Pancreas (tissue), 10 donors: ENCODE measurements around the gene RBMS3. TPM values are rescaled to one million over a fixed set of nuclear protein-coding genes. Genes with fewer than 3 reads are reported as not detected.

ENCODE experiments used
- ATAC-seq, 4 donors: fragments of 200-7000 bp; cut with Tn5 transposase; one replicate each; pipeline versions ENCODE4 v1.8.0 to v1.9.1; 2020; ENCODE audit warnings: mild to moderate bottlenecking in 4 of 4, moderate library complexity in 4 of 4
- DNase-seq, 6 donors: peaks; one replicate each; pipeline ENCODE4 v3.0.0-alpha.2; 2020
- FAIRE-seq: peaks from 2 replicates; lab custom pipeline; 2012; peaks lifted over from hg19 to GRCh38; lab: Jason Lieb, UNC
- H3K27ac ChIP-seq, 4 donors: fragments of 200-600 bp; sonication (generic); 1 replicate in 3 of 4; 2 replicates in 1 of 4; pipeline versions ENCODE4 v1.5.0 to v1.8.0; 2020
- H3K27me3 ChIP-seq, 4 donors: fragments of 200-600 bp; one replicate each; pipeline ENCODE4 v1.8.0; 2021
- H3K36me3 ChIP-seq, 3 donors: fragments of 200-600 bp; sonication (generic) in 1 of 3; one replicate each; pipeline versions ENCODE4 v1.5.0 to v1.8.0; 2020 to 2021
- H3K4me1 ChIP-seq, 3 donors: fragments of 200-600 bp; one replicate each; pipeline ENCODE4 v1.8.0; 2021
- H3K4me3 ChIP-seq, 4 donors: fragments of 200-600 bp; sonication (generic) in 2 of 4; one replicate each; pipeline versions ENCODE4 v1.5.0 to v1.8.0; 2020 to 2021
- H3K9me3 ChIP-seq, 4 donors: fragments of 200-600 bp; one replicate each; pipeline ENCODE4 v1.8.0; 2021
- CTCF ChIP-seq, 4 donors: fragments of 200-600 bp; sonication (generic) in 3 of 4; IDR thresholded peaks; one replicate each; pipeline versions ENCODE4 v1.5.0 to v1.8.0; 2021; ENCODE audit warnings: antibody characterized with exemption in 4 of 4
- WGBS, 2 donors: extraction: QIAGEN DNeasy Blood & Tissue Kit; methylation state at CpG; one replicate each; pipeline ENCODE4 v1.1.7; 2013; 5-methylcytosine and 5-hydroxymethylcytosine counted together
- intact Hi-C, 3 donors: fragments of 100-400 bp; cut with DNase I; formaldehyde crosslinking; loops; one replicate each; pipeline versions ENCODE4 v1.11.1 to v1.14.2; 2022
- polyA plus RNA-seq, 2 donors: library from polyadenylated mRNA; stranded (reverse); fragments of 200-250 nt; gene quantifications; one replicate each; pipeline ENCODE4 v1.2.3, GENCODE V29; 2013
- total RNA-seq, 6 donors: library from RNA; stranded (reverse); fragmentation: NEBNext Ultra II Directional in 4 of 6; extraction: Animal tissue kit (Norgen Biotek cat#: 25700) in 4 of 6; gene quantifications; one replicate each; pipeline versions ENCODE4 v1.2.1 to v1.2.4, GENCODE V29; 2021 to 2023
- donor health status: healthy with polysubstance abuse.
- donor health status: DM: no; HTN: no; CAD: no; lungs with moderate emphysema.
- donor health status: DM: no; HTN: no; CAD: no.
- donor health status: control.
- donor health status: control.
- donor health status: Bipolar disorder and iron deficiency.
- donor health status: DM: yes; HTN: yes; CAD: no.
- donor health status: DM: no; HTN: no; CAD: no.
- donor health status: DM: no; HTN: no; CAD: no.
- donor health status: DM: yes; HTN: yes; CAD: no.

RBMS3 gene
- total and polyA plus RNA-seq, 8 donors, result 4.0 to 10.0 (median 6.6) TPM

- no peaks in the 10 kb centered on the region for H3K4me1 ChIP-seq
- no peak for TF ChIP-seq CTCF (IDR thresholded peaks at IDR 0.05)
- H3K36me3 ChIP-seq, result no peaks in the 10 kb centered on the region
- 54 to 67% methylated on average over 2 of the region's 2 CpGs for WGBS, 2 donors
- no peak for DNase-seq
- ATAC-seq, result no peak
- H3K27ac ChIP-seq, result no peak overlapping the region
- H3K4me3 ChIP-seq, result no peak overlapping the region
- H3K27me3 ChIP-seq, result no peaks in the 10 kb centered on the region
- intact Hi-C loops, result no loop called here
- peaks cover 0 to 2% (median 0%) of the 10 kb centered on the region in 4 donors for H3K9me3 ChIP-seq
- FAIRE-seq, result no peak
Measured at GRCh38 chr3:29977360-29977759, 696.5 kb downstream of the RBMS3 start.

- intact Hi-C loops, result no loop called here
- ATAC-seq, result no peak
- Histone ChIP-seq H3K36me3 (no peaks in the 10 kb centered on the region), H3K27ac (no peak overlapping the region), H3K27me3 (no peaks in the 10 kb centered on the region), H3K4me1 (no peaks in the 10 kb centered on the region), H3K4me3 (no peak overlapping the region), H3K9me3 (peaks cover 0 to 2% (median 0%) of the 10 kb centered on the region in 4 donors)
- FAIRE-seq, result no peak
- TF ChIP-seq CTCF (IDR thresholded peaks at IDR 0.05), result no peak
- DNase-seq, result no peak
Measured at GRCh38 chr3:29978036-29978435, 697.2 kb downstream of the RBMS3 start.

DNA sequence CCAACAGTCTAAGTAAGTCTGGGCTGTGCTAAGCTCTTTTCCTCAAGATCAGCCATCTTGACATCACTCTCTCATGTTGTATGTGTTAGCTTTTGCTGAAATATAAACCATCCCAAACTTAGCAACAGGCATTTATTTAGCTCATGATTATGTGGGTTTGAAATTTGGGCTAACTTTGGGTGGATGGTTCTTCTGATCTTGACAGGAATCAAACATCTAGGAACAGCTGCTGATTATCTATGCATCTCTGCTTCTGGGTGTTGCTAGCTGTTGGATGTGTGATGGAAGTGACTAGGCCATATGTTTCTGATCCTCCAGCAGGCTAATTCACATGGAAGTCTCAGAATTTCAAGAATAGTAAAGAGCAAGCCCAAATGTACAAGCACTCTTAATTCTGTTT is 710.3 kb downstream of the RBMS3 start:
- TF ChIP-seq CTCF (IDR thresholded peaks at IDR 0.05), result no peak
- Histone ChIP-seq H3K36me3 (no peaks in the 10 kb centered on the region), H3K4me1 (no peaks in the 10 kb centered on the region), H3K27me3 (no peaks in the 10 kb centered on the region), H3K27ac (no peak overlapping the region), H3K4me3 (no peak overlapping the region), H3K9me3 (no peaks in the 10 kb centered on the region)
- no peak for FAIRE-seq
- DNase-seq, result no peak
- intact Hi-C loops, result no loop called here
- ATAC-seq, result no peak

DNA sequence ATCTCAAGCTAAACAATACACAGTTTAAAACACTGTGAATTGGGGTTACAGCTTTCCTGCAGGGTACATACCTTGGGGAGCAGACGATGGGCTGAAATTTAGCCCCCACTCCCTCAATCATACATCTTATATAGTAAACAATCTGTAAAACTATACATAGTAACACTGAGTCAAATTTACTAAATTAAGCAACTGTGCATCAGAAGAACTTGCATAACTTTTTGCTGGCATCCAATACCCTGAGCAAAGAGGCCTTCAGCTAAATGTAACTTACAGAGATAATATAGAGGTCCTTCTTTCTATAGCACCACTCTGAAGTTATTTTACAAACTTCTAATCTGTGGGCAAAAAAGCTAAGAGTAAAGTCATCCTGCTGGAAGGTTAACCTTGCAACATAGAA is 721.9 kb downstream of the RBMS3 start:
- Histone ChIP-seq H3K27ac (no peak overlapping the region), H3K4me3 (no peak overlapping the region), H3K36me3 (no peaks in the 10 kb centered on the region), H3K9me3 (no peaks in the 10 kb centered on the region), H3K4me1 (no peaks in the 10 kb centered on the region), H3K27me3 (no peaks in the 10 kb centered on the region)
- FAIRE-seq, result no peak
- intact Hi-C loops, result no loop called here
- DNase-seq, result no peak
- no peak for TF ChIP-seq CTCF (IDR thresholded peaks at IDR 0.05)
- 53 to 72% methylated on average over 1 of the region's 1 CpG for WGBS, 2 donors
- no peak for ATAC-seq

DNA sequence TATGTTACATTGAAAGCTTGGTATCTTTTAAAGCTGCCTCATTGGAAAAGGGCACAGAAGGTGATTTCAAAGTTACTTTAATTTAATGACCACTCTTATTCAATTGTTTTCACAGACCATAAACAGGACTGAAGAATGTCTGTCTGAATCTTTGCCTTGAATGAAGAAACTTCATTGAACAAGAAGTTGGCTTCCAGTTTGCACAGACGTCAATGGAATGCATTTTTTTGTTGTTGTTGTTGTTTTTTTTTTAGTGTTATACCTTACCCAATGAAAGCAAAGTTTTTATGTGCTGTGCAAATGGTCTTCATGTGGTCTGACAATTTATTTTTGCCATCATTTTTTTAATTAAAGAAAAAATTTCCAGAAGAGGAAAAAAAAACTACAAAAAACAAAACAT is 722.9 kb downstream of the RBMS3 start:
- H3K4me1 ChIP-seq, result no peaks in the 10 kb centered on the region
- DNase-seq, result no peak
- no peaks in the 10 kb centered on the region for H3K9me3 ChIP-seq
- no peak overlapping the region for H3K4me3 ChIP-seq
- H3K27ac ChIP-seq, result no peak overlapping the region
- H3K27me3 ChIP-seq, result no peaks in the 10 kb centered on the region
- no peaks in the 10 kb centered on the region for H3K36me3 ChIP-seq
- FAIRE-seq, result no peak
- intact Hi-C loops, result no loop called here
- no peak for ATAC-seq
- 27 to 39% methylated on average over 1 of the region's 1 CpG for WGBS, 2 donors
- TF ChIP-seq CTCF (IDR thresholded peaks at IDR 0.05), result no peak
